IPS DF 19.7 (cell line): Measurements from ENCODE around the gene PLA2G15.

Experiments used
- DNase-seq: peaks from one replicate; pipeline ENCODE4 v3.0.0-alpha.2; 2013; ENCODE audit warnings: low read depth, low spot score

PLA2G15 gene

DNA sequence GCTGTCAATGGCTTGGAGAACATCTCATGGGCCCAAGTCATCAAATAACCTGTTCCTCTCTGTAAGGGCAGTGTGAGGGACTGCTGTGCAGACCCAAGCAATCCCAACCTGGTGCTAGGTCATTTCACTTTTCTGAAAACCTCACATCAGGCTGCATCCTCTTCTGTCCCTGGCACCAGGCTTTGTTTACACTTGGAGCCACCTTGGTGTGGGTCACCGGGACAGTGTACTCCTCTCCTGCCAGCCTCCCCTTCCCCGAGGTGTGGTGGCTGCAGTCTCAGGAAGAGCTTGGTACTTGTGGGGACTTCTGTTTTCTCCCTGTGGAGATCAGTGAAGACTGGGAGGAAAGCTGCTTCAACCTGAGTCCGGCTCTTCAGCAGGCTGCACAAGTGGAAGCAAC, 53.1 kb downstream of the PLA2G15 start:
- DNase-seq = no peak

DNA sequence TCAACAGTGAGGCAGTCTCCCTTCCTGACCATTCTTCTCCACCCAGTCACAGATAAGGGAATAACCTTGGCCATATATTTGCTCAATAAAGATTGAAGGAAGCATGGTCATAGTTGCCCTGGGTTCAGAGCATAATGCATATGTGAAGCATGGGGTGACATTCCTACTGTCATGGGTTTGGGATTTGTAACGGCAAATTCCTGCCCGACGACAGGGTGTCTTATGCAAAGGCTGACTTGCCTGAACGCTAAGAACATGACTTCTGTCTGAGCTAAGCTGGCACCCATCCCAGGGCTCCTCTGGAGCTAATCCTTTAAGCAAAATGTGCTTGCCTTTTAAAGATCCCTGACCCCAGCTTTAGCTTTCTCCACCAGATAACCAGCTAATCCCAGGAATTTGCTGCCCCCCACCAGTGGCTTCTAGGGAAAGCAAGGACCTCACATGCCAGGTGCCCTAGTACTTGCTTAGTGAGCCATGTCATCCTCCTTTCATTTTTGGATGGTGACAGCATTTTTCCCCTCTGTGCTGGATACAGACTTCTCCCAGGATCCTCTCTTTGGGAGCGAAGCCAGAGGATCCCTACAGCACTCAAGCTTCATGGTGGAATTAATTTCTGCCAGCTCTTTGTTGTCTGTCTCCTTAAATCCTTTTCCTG, 53.9 kb downstream of the PLA2G15 start:
- no peak for DNase-seq

DNA sequence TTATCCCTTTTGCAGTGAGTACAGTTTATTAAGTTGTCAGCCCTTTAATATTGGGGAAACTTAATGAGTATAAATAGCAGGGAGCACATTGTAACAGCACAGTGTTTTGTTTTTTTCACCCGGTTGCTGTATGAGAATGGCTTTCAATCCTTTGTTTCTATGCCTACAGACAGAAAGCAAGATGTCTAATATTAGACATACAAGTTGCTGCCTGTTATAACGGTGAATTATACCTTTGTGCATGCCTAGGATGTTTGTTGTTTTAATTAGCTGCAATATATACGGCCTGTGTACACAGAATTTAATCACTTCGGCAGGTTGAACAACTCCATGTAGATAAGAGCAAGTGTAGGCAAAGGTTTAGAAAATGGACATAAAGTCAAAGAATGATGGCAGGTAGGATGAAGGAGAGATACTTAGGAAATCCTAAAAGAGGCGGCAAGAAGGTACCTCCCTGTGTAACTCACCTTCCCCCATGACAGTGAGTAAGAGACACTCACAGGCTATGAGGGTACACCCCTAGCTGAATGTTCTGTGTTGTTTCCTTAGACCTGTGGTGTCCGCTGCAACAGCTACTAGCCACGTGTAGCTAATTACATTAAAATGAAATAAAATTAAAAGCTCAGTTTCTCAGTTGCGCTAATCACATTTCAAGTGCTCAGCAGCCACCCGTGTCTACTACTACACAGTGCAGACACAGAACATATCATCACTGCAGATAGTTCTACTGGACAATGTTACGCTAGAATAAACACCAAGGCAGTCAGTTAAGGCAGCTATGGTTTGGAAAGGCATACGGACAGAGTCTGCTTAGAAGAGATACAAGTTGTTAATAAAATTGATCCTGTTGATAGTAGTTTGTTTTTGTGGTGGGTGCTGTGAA, 54.6 kb downstream of the PLA2G15 start:
- no peak for DNase-seq

DNA sequence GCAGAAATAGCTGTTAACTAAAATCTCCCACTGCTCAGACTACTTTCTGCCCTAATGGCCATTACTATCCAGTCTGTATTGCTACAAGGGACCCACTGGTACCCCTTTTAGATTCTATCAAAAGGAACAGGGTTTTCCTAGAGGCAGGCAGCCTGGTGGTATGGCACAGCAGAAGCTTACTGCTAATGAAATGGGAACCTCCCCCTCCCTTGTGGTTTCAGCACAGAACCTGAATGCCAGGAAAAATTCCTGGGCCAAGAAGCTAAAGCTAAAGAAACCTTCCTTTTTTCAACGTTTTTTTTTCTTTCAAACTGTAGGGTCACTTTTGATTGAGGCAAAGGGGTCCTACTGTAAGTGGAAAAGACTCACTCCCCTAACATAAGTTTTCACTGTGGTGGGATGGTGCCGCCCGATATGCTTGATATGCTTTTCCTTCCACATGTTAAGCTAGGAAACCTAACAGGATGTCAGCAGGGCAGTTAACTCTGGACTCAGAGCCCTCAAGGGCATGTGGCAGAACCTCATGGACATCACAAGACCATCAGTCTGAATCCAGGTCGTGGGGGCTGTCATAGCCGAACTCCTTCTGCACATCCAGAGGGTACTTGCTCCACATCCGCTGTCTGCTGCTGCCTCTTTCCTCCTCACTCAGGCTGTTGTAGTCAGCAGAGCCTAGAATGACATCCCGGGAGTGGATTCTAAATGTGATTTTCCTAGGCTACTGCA, 55.7 kb downstream of the PLA2G15 start:
- no peak for DNase-seq

DNA sequence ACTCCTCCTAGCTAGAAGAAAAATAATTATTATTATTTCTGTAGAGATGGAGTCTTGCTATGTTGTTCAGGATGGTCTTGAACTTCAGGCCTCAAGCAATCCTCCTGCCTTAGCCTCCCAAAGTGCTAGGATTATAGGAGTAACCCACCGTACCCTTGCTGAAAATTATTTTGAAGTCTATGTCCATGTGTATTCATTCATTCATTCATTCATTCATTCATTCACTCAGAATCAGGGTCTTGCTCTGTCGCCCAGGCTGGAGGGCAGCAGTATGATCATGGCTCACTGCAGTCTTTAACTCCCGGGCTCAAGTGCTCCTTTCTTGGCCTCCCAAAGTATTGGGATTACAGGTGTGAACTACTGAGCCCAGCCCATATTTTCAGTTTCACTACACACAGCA, 61.5 kb downstream of the PLA2G15 start:
- DNase-seq = no peak

DNA sequence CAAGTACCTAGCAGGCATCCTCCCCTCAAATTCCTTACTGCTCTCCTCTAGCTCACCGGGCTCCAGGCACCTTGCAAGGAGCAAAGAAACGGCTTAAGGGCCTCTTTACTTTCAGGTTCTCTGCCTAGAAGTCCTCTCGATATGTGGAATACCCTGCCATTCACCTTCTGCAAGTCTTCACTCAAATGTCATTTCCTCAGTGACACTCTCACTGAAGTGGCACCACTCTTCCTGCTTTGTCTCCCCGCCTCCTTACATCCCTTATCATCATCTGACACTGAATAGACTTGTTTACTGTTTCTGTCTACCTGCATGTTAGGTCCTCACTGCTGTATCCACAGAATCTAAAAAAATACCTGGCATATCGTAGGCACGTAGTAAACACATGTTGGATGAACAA, 64.6 kb downstream of the PLA2G15 start:
- DNase-seq = no peak

DNA sequence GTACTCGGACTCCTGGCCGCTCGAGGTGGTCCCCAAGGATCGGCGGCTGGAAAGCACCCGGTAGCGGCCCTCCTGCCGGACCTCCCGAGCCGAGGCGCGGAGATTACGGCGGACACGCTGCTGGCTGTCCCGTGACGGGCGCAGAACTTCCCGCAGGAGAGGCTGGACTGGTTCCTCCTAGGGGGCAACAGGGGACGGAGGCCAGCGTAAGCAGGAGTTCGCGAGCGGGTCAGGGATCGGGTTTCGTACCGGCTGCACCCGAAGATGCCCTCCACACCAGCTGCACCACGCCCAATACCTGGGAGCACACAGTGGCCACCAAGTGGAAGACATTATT, 65.2 kb downstream of the PLA2G15 start:
- no peak for DNase-seq
